Hepatocyte (in vitro differentiated cells): Measurements from ENCODE around the gene KIF25. TPM values are rescaled to one million over a fixed set of nuclear protein-coding genes. Genes with fewer than 3 reads are reported as not detected.

ENCODE experiments used
- DNase-seq: peaks from one replicate; pipeline ENCODE4 v3.0.0-alpha.2; 2016; ENCODE audit warnings: low spot score
- H2AFZ ChIP-seq: fragments of 200-600 bp; sonication (generic); 2 replicates; pipeline ENCODE4 v1.6.0; 2016; ENCODE audit warnings: antibody characterized with exemption, mild to moderate bottlenecking
- H3K27ac ChIP-seq: fragments of 200-600 bp; sonication (generic); 2 replicates; pipeline ENCODE4 v1.5.1; 2016; ENCODE audit warnings: mild to moderate bottlenecking
- H3K27me3 ChIP-seq: fragments of 200-600 bp; sonication (generic); 2 replicates; pipeline ENCODE4 v1.6.1; 2016
- H3K36me3 ChIP-seq: fragments of 200-600 bp; sonication (generic); replicated peaks from 2 replicates; pipeline ENCODE4 v1.5.1; 2016; ENCODE audit warnings: low read depth; ENCODE audit not compliant: insufficient read depth
- H3K4me1 ChIP-seq: fragments of 200-600 bp; sonication (generic); 2 replicates; pipeline ENCODE4 v1.5.1; 2016; ENCODE audit warnings: mild to moderate bottlenecking, moderate library complexity; ENCODE audit not compliant: insufficient read depth
- H3K4me2 ChIP-seq: fragments of 200-600 bp; sonication (generic); 2 replicates; pipeline ENCODE4 v1.6.0; 2016
- H3K4me3 ChIP-seq: fragments of 200-600 bp; sonication (generic); 2 replicates; pipeline ENCODE4 v1.5.1; 2016; ENCODE audit warnings: mild to moderate bottlenecking
- H3K79me2 ChIP-seq: fragments of 200-600 bp; sonication (generic); 2 replicates; pipeline ENCODE4 v1.6.0; 2017; ENCODE audit warnings: mild to moderate bottlenecking
- H3K9me2 ChIP-seq: fragments of 200-600 bp; sonication (generic); replicated peaks from 2 replicates; pipeline ENCODE4 v1.6.0; 2017; ENCODE audit warnings: mild to moderate bottlenecking; ENCODE audit not compliant: insufficient read depth
- H3K9me3 ChIP-seq: fragments of 200-600 bp; sonication (generic); 2 replicates; pipeline ENCODE4 v1.5.1; 2016; ENCODE audit warnings: low read depth, mild to moderate bottlenecking
- H4K20me1 ChIP-seq: fragments of 200-600 bp; sonication (generic); 2 replicates; pipeline ENCODE4 v1.6.0; 2016; ENCODE audit warnings: mild to moderate bottlenecking; ENCODE audit not compliant: insufficient read depth, poor library complexity, severe bottlenecking
- EZH2 ChIP-seq: fragments of 200-600 bp; sonication (generic); IDR thresholded peaks from 2 replicates; pipeline ENCODE4 v1.6.1; 2016; ENCODE audit warnings: antibody characterized with exemption, mild to moderate bottlenecking, borderline replicate concordance
- EZH2phosphoT487 ChIP-seq: fragments of 200-600 bp; sonication (generic); IDR thresholded peaks from one replicate; pipeline ENCODE4 v1.6.1; 2018; ENCODE audit warnings: antibody characterized with exemption, mild to moderate bottlenecking, low read depth, moderate library complexity; ENCODE audit not compliant: unreplicated experiment, severe bottlenecking
- WGBS: methylation state at CpG from one replicate; pipeline ENCODE4 v1.1.6; 2016; ENCODE audit warnings: low lambda C conversion rate; ENCODE audit errors: missing lambda C conversion rate; 5-methylcytosine and 5-hydroxymethylcytosine counted together
- polyA plus RNA-seq: library from polyadenylated mRNA; unstranded; fragments of >200 nt; fragmentation: Nextera tagmentation; extraction: Ambion mirVana; gene quantifications from 2 replicates; pipeline ENCODE4 v1.2.1, GENCODE V29; 2016
- total RNA-seq: library from RNA; depleted of rRNA; stranded (reverse); fragments of >200 nt; gene quantifications from 2 replicates; pipeline ENCODE4 v1.2.3, GENCODE V29; 2014
- TF ChIP-seq, protein P1 (sequence below): fragments of 200-600 bp; sonication (generic); IDR thresholded peaks from 2 replicates; pipeline ENCODE4 v1.5.1; 2016; ENCODE audit warnings: antibody characterized with exemption, mild to moderate bottlenecking; ENCODE audit not compliant: poor library complexity

The KIF25 gene
- total and polyA plus RNA-seq, 2 experiments from 2014 or later, result 0.40 TPM; not detected in 1

GRCh38 chr6:168030218-168030746 lies 32.8 kb downstream of the KIF25 start:
- TF ChIP-seq EZH2 (no peak), EZH2phosphoT487 (no peak)
- TF ChIP-seq, protein P1, sequence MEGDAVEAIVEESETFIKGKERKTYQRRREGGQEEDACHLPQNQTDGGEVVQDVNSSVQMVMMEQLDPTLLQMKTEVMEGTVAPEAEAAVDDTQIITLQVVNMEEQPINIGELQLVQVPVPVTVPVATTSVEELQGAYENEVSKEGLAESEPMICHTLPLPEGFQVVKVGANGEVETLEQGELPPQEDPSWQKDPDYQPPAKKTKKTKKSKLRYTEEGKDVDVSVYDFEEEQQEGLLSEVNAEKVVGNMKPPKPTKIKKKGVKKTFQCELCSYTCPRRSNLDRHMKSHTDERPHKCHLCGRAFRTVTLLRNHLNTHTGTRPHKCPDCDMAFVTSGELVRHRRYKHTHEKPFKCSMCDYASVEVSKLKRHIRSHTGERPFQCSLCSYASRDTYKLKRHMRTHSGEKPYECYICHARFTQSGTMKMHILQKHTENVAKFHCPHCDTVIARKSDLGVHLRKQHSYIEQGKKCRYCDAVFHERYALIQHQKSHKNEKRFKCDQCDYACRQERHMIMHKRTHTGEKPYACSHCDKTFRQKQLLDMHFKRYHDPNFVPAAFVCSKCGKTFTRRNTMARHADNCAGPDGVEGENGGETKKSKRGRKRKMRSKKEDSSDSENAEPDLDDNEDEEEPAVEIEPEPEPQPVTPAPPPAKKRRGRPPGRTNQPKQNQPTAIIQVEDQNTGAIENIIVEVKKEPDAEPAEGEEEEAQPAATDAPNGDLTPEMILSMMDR, result no peak
- H3K9me3 ChIP-seq, result no peaks in the 10 kb centered on the region
- DNase-seq, result no peak
- H3K27ac ChIP-seq, result peak overlapping the region; percentile 42
- H3K27me3 ChIP-seq, result no peaks in the 10 kb centered on the region
- 52% methylated on average over 5 of the region's 5 CpGs for WGBS
- H3K36me3 ChIP-seq, result no peaks in the 10 kb centered on the region
- H3K79me2 ChIP-seq, result no peaks in the 10 kb centered on the region
- no peak overlapping the region for H3K4me3 ChIP-seq
- no peak overlapping the region for H2AFZ ChIP-seq
- H3K9me2 ChIP-seq, result no peaks in the 10 kb centered on the region
- no peak overlapping the region for H3K4me2 ChIP-seq
- peaks cover 10% of the 10 kb centered on the region for H3K4me1 ChIP-seq
- H4K20me1 ChIP-seq, result no peaks in the 10 kb centered on the region

DNA sequence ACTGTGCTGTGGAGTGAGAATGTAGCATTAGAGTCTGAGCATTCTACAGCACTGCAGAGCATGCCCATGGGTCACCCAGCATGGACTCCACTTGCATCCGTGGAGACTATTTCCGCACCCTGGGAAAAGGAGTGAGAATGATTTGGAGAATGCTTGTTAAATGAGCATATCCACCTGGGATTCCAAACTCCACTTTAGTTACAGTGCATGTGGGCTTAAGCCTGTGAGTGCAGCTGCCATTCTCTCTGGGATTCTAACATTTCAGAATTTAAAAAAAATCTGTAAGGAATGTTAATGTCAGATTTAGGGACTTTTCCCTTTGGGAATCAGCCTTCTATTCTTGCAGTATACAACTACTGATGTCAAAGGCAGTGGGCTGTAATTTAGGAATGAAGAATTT lies 33.4 kb downstream of the KIF25 start:
- TF ChIP-seq EZH2 (no peak), EZH2phosphoT487 (no peak)
- TF ChIP-seq, protein P1, result no peak
- no peaks in the 10 kb centered on the region for H3K9me3 ChIP-seq
- no peaks in the 10 kb centered on the region for H3K79me2 ChIP-seq
- no peaks in the 10 kb centered on the region for H3K9me2 ChIP-seq
- H3K36me3 ChIP-seq, result no peaks in the 10 kb centered on the region
- peak overlapping the region; percentile 42 for H3K27ac ChIP-seq
- peaks cover 15% of the 10 kb centered on the region for H3K4me1 ChIP-seq
- WGBS, result 69% methylated on average over 2 of the region's 2 CpGs
- H3K4me2 ChIP-seq, result no peak overlapping the region
- H3K4me3 ChIP-seq, result no peak overlapping the region
- H3K27me3 ChIP-seq, result no peaks in the 10 kb centered on the region
- H2AFZ ChIP-seq, result no peak overlapping the region
- no peak for DNase-seq
- H4K20me1 ChIP-seq, result no peaks in the 10 kb centered on the region

DNA sequence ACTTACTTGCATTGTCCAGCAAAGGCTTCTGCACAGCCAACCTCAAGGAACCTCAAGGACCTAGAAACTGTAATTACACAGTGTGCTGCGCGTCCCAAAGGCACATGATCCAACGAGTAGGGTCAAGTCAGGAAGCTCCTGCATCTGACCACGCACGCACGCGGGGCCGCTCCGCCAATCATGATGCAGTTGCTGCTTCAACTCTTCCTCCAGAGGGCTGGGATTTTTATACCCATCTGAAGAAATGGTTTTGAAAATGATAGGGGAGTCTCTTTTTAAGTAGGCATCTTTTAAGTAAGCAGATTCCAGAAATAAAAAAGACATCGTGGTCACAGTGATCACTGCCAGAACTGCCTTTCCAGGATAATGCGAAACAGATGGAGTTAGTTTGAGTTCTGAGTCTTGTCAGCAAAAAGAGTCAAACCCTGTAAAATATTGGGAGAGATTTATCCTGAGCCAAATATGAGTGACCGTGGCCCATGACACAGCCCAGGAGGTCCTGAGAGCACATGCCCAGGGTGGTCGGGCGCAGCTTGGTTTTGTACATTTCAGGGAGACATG lies 34.0 kb downstream of the KIF25 start:
- Histone ChIP-seq H3K36me3 (no peaks in the 10 kb centered on the region), H2AFZ (no peak overlapping the region), H3K79me2 (no peaks in the 10 kb centered on the region), H3K4me1 (peaks cover 20% of the 10 kb centered on the region), H3K4me2 (no peak overlapping the region), H3K9me2 (no peaks in the 10 kb centered on the region), H3K9me3 (no peaks in the 10 kb centered on the region), H3K4me3 (no peak overlapping the region), H3K27me3 (no peaks in the 10 kb centered on the region), H4K20me1 (no peaks in the 10 kb centered on the region), H3K27ac (peak overlapping the region; percentile 85)
- DNase-seq, result no peak
- TF ChIP-seq, protein P1, result no peak
- TF ChIP-seq EZH2 (no peak), EZH2phosphoT487 (no peak)
- WGBS, result 51% methylated on average over 14 of the region's 14 CpGs
